SK-N-SH (cell line): ENCODE results near the gene ANK3. TPM values are rescaled to one million over a fixed set of nuclear protein-coding genes. Genes with fewer than 3 reads are reported as not detected.

Source experiments
- CTCF ChIA-PET: fragments of 300-600, 350-600 bp; formaldehyde crosslinking; extraction: SDS; loops from one replicate; lab custom pipeline; 2021; lab: Yijun Ruan, JAX
- POLR2A ChIA-PET: fragments of 350-600 bp; sonication (Branson Sonifier 250); formaldehyde crosslinking; extraction: SDS; loops from one replicate; lab custom pipeline; 2020; ENCODE audit warnings: antibody characterized with exemption, inconsistent platforms; lab: Yijun Ruan, JAX
- DNase-seq: peaks from one replicate; pipeline ENCODE4 v3.0.0; 2012
- H2AFZ ChIP-seq: fragments of 200-600 bp; sonication (generic); 2 replicates; pipeline ENCODE4 v1.8.1; 2016; ENCODE audit warnings: antibody characterized with exemption, mild to moderate bottlenecking, low read depth
- H3F3A ChIP-seq: fragments of 200-600 bp; sonication (generic); replicated peaks from 2 replicates; pipeline ENCODE3; 2016; ENCODE audit warnings: antibody characterized with exemption, mild to moderate bottlenecking; ENCODE audit not compliant: insufficient read depth
- H3K27ac ChIP-seq, 2 experiments: fragments of 200-500 bp in 1 of 2; fragments of 200-600 bp in 1 of 2; sonication (Bioruptor generic) in 1 of 2; sonication (generic), shearing (Covaris generic) in 1 of 2; 2 replicates each; pipeline versions ENCODE4 v1.5.1 to v1.6.1; 2014 to 2016; ENCODE audit warnings: low read depth in 2 of 2, inconsistent platforms in 1 of 2, low read length in 1 of 2, mild to moderate bottlenecking in 1 of 2, mixed read lengths in 1 of 2
- H3K27me3 ChIP-seq: fragments of 200-600 bp; sonication (generic), shearing (Covaris generic); 2 replicates; pipeline ENCODE4 v1.6.1; 2016; ENCODE audit warnings: mixed run types; ENCODE audit not compliant: insufficient read depth
- H3K36me3 ChIP-seq, 2 experiments: fragments of 200-500 bp in 1 of 2; fragments of 200-600 bp in 1 of 2; sonication (Bioruptor generic) in 1 of 2; sonication (generic) in 1 of 2; replicated peaks in 1 of 2; 2 replicates each; pipeline versions ENCODE3 to v1.5.1; 2014 to 2016; ENCODE audit warnings: low read length in 1 of 2, mild to moderate bottlenecking in 1 of 2; ENCODE audit not compliant: insufficient read depth in 2 of 2, control insufficient read depth in 1 of 2
- H3K4me1 ChIP-seq, 2 experiments: fragments of 200-500 bp in 1 of 2; fragments of 200-600 bp in 1 of 2; sonication (Bioruptor generic) in 1 of 2; sonication (generic), shearing (Covaris generic) in 1 of 2; 2 replicates each; pipeline versions ENCODE4 v1.5.1 to v1.6.1; 2014 to 2016; ENCODE audit warnings: low read depth in 1 of 2, low read length in 1 of 2, mixed run types in 1 of 2; ENCODE audit not compliant: insufficient read depth in 2 of 2, control insufficient read depth in 1 of 2
- H3K4me2 ChIP-seq: fragments of 200-600 bp; sonication (generic), shearing (Covaris generic); 2 replicates; pipeline ENCODE4 v1.6.1; 2017; ENCODE audit warnings: mixed run types
- H3K4me3 ChIP-seq, 2 experiments: fragments of 200-500 bp in 1 of 2; fragments of 200-600 bp in 1 of 2; sonication (Bioruptor generic) in 1 of 2; sonication (generic), shearing (Covaris generic) in 1 of 2; 2 replicates each; pipeline versions ENCODE4 v1.5.1 to v1.8.1; 2014 to 2016; ENCODE audit warnings: low read depth in 2 of 2, inconsistent platforms in 1 of 2, low read length in 1 of 2, mild to moderate bottlenecking in 1 of 2, mixed read lengths in 1 of 2, moderate library complexity in 1 of 2
- H3K79me2 ChIP-seq: fragments of 200-600 bp; sonication (generic); 2 replicates; pipeline ENCODE4 v1.8.1; 2017; ENCODE audit warnings: mild to moderate bottlenecking; ENCODE audit not compliant: insufficient read depth
- H3K9ac ChIP-seq: fragments of 200-600 bp; sonication (generic); 2 replicates; pipeline ENCODE4 v1.6.1; 2017; ENCODE audit warnings: mixed run types
- H3K9me2 ChIP-seq: fragments of 200-600 bp; sonication (generic); 2 replicates; pipeline ENCODE4 v1.6.1; 2017; ENCODE audit warnings: mixed run types
- H3K9me3 ChIP-seq: fragments of 200-600 bp; sonication (generic); 2 replicates; pipeline ENCODE4 v1.6.1; 2017; ENCODE audit warnings: mixed run types, mild to moderate bottlenecking, moderate library complexity
- H4K20me1 ChIP-seq: fragments of 200-600 bp; sonication (generic); 2 replicates; pipeline ENCODE4 v1.6.1; 2017; ENCODE audit warnings: mild to moderate bottlenecking, mixed run types; ENCODE audit not compliant: insufficient read depth
- CHD2 ChIP-seq: fragments of 150-350 bp; IDR thresholded peaks from 2 replicates; pipeline ENCODE4 v1.6.1; 2018; ENCODE audit warnings: low read length; ENCODE audit not compliant: partially characterized antibody
- EP300 ChIP-seq, 2 experiments: IDR thresholded peaks; 2 replicates each; pipeline versions ENCODE4 v1.4.0 to v1.6.1; 2012; ENCODE audit warnings: borderline replicate concordance in 1 of 2, low read depth in 1 of 2, low read length in 1 of 2
- JUND ChIP-seq: IDR thresholded peaks from 2 replicates; pipeline ENCODE4 v1.4.0; 2012
- RAD21 ChIP-seq: IDR thresholded peaks from 2 replicates; pipeline ENCODE4 v1.6.1; 2012; ENCODE audit warnings: mild to moderate bottlenecking, low read length
- SIN3A ChIP-seq: IDR thresholded peaks from 2 replicates; pipeline ENCODE4 v1.6.1; 2012; ENCODE audit warnings: low read depth, mild to moderate bottlenecking, low read length, moderate library complexity, borderline replicate concordance
- SMC3 ChIP-seq: IDR thresholded peaks from 2 replicates; pipeline ENCODE4 v1.6.1; 2012; ENCODE audit warnings: low read depth, low read length, improper control_type of control experiment
- TCF12 ChIP-seq: IDR thresholded peaks from 2 replicates; pipeline ENCODE4 v1.4.0; 2012
- polyA plus RNA-seq, 3 experiments: library from polyadenylated mRNA; depleted of rRNA; stranded (reverse); fragments of >200 nt; gene quantifications; 2 replicates each; pipeline ENCODE4 v1.2.3, GENCODE V29; 2012
- TF ChIP-seq, protein P1 (sequence below): fragments of 200-600 bp; sonication (generic); IDR thresholded peaks from 2 replicates; pipeline ENCODE4 v1.6.1; 2017; ENCODE audit warnings: antibody characterized with exemption, mild to moderate bottlenecking, moderate library complexity
- TF ChIP-seq, protein P2 (sequence below): fragments of 150-350 bp; IDR thresholded peaks from 2 replicates; pipeline ENCODE4 v1.6.1; 2016; ENCODE audit warnings: mild to moderate bottlenecking, low read depth, low read length
- TF ChIP-seq, protein P3 (sequence below): IDR thresholded peaks from 2 replicates; pipeline ENCODE4 v1.6.1; 2012; ENCODE audit warnings: mild to moderate bottlenecking, low read depth, low read length, moderate library complexity
- TF ChIP-seq, protein P4 (sequence below): IDR thresholded peaks from 2 replicates; pipeline ENCODE4 v1.4.0; 2012; ENCODE audit warnings: low read depth
- TF ChIP-seq, protein P5 (sequence below): IDR thresholded peaks from 2 replicates; pipeline ENCODE4; 2012

Gene ANK3
- polyA plus RNA-seq, 1 of the 3 experiments (the other 2 are of a cell fraction) = 10.0 TPM

DNA sequence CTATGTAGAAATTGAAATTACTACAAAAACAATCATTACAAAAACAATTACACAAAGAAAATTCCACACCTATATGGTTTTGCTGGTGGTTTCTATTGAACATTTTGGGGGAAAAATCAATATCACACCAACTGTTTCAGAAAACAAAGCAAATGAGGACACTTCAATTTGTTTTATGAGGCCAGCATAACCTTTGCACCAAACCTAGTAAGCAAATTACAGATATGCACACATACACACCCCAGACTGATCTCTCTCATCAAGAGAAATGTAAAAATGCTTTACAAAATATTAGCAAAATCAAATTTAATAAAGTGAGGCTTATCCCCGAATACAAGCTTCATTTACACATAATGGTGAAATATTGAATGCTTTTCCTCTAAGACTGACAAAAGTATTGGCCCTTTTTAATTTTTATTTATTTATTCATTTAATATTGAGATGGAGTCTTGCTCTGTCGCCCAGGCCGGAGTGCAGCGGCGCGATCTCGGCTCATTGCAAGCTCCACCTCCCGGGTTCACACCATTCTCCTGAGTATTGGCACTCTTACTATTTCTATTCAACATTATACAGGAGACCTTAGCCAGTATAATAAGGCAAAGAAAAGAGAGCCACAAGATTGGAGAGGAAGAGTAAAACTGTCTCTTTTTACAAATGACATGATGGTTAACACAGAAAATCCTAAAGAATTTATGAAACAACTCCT is 13.6 kb upstream of the ANK3 start (continued):
- TF ChIP-seq, protein P1, sequence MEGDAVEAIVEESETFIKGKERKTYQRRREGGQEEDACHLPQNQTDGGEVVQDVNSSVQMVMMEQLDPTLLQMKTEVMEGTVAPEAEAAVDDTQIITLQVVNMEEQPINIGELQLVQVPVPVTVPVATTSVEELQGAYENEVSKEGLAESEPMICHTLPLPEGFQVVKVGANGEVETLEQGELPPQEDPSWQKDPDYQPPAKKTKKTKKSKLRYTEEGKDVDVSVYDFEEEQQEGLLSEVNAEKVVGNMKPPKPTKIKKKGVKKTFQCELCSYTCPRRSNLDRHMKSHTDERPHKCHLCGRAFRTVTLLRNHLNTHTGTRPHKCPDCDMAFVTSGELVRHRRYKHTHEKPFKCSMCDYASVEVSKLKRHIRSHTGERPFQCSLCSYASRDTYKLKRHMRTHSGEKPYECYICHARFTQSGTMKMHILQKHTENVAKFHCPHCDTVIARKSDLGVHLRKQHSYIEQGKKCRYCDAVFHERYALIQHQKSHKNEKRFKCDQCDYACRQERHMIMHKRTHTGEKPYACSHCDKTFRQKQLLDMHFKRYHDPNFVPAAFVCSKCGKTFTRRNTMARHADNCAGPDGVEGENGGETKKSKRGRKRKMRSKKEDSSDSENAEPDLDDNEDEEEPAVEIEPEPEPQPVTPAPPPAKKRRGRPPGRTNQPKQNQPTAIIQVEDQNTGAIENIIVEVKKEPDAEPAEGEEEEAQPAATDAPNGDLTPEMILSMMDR = no peak
- no peak for TF ChIP-seq SIN3A
- TF ChIP-seq, protein P2, sequence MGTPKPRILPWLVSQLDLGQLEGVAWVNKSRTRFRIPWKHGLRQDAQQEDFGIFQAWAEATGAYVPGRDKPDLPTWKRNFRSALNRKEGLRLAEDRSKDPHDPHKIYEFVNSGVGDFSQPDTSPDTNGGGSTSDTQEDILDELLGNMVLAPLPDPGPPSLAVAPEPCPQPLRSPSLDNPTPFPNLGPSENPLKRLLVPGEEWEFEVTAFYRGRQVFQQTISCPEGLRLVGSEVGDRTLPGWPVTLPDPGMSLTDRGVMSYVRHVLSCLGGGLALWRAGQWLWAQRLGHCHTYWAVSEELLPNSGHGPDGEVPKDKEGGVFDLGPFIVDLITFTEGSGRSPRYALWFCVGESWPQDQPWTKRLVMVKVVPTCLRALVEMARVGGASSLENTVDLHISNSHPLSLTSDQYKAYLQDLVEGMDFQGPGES = no peak

DNA sequence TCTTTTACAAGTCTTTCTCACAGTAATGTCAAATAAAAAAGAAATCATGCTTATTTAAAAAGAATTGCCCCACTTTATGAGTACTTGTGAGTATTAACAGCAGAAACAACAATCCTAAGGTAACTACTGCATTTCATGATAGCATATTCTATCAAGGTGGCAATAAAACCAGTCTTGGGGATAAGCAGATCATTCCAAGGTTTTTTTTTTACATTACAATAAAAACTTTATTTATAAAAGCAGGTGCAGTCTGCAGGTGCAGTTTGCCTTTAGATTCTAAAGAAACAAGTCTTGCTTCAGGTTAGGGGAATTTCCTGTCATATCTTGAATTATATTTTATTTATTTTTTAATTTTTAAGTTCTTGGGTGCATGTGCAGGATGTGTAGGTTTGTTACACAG is 10.7 kb upstream of the ANK3 start:
- CTCF ChIA-PET = interaction anchor here (1.1 to 1.6 kb wide), 2 partner anchors 28 to 64 kb away, joined by 3 read pairs; no protein-coding TSS in a partner anchor
- H3K4me1 ChIP-seq = peaks cover 4 to 19% of the 10 kb centered on the region in 2 experiments
- no peak overlapping the region for H3K4me2 ChIP-seq
- no peaks in the 10 kb centered on the region for H3K79me2 ChIP-seq
- no peaks in the 10 kb centered on the region for H3K9me2 ChIP-seq
- H4K20me1 ChIP-seq = no peaks in the 10 kb centered on the region
- no peak overlapping the region for H3K4me3 ChIP-seq
- DNase-seq = no peak
- 0 out of 2 replicates have a peak, but pooled peaks cover 8% of the 10 kb centered on the region for H3K9me3 ChIP-seq
- TF ChIP-seq, protein P3, sequence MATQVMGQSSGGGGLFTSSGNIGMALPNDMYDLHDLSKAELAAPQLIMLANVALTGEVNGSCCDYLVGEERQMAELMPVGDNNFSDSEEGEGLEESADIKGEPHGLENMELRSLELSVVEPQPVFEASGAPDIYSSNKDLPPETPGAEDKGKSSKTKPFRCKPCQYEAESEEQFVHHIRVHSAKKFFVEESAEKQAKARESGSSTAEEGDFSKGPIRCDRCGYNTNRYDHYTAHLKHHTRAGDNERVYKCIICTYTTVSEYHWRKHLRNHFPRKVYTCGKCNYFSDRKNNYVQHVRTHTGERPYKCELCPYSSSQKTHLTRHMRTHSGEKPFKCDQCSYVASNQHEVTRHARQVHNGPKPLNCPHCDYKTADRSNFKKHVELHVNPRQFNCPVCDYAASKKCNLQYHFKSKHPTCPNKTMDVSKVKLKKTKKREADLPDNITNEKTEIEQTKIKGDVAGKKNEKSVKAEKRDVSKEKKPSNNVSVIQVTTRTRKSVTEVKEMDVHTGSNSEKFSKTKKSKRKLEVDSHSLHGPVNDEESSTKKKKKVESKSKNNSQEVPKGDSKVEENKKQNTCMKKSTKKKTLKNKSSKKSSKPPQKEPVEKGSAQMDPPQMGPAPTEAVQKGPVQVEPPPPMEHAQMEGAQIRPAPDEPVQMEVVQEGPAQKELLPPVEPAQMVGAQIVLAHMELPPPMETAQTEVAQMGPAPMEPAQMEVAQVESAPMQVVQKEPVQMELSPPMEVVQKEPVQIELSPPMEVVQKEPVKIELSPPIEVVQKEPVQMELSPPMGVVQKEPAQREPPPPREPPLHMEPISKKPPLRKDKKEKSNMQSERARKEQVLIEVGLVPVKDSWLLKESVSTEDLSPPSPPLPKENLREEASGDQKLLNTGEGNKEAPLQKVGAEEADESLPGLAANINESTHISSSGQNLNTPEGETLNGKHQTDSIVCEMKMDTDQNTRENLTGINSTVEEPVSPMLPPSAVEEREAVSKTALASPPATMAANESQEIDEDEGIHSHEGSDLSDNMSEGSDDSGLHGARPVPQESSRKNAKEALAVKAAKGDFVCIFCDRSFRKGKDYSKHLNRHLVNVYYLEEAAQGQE = no peak
- no peak for TF ChIP-seq EP300 (IDR thresholded peaks at IDR 0.05; ENCODE audit: borderline replicate concordance in 1 of 2, low read depth in 1 of 2, low read length in 1 of 2)
- no peak for TF ChIP-seq RAD21
- no peak for TF ChIP-seq SMC3
- TF ChIP-seq, protein P4, sequence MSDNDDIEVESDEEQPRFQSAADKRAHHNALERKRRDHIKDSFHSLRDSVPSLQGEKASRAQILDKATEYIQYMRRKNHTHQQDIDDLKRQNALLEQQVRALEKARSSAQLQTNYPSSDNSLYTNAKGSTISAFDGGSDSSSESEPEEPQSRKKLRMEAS = no peak
- TF ChIP-seq, protein P5, sequence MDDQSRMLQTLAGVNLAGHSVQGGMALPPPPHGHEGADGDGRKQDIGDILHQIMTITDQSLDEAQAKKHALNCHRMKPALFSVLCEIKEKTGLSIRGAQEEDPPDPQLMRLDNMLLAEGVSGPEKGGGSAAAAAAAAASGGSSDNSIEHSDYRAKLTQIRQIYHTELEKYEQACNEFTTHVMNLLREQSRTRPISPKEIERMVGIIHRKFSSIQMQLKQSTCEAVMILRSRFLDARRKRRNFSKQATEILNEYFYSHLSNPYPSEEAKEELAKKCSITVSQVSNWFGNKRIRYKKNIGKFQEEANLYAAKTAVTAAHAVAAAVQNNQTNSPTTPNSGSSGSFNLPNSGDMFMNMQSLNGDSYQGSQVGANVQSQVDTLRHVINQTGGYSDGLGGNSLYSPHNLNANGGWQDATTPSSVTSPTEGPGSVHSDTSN = no peak
- no peak for TF ChIP-seq TCF12
- TF ChIP-seq CHD2 = no peak
- TF ChIP-seq JUND = no peak
- no peak overlapping the region for H3K27ac ChIP-seq
- H3K27me3 ChIP-seq = no peaks in the 10 kb centered on the region
- POLR2A ChIA-PET = no interaction called here
- H3K9ac ChIP-seq = no peak overlapping the region
- H2AFZ ChIP-seq = no peak overlapping the region
- peaks cover 20% of the 10 kb centered on the region for H3F3A ChIP-seq
- no peaks in the 10 kb centered on the region for H3K36me3 ChIP-seq
